Spleen (tissue), 11 donors: ENCODE measurements around the gene KMT2B. TPM values are rescaled to one million over a fixed set of nuclear protein-coding genes. Genes with fewer than 3 reads are reported as not detected.

Experiments used
- DNase-seq: peaks from one replicate; pipeline ENCODE4 v3.0.0-alpha.2; 2020
- H3K27ac ChIP-seq, 8 donors: fragments of 200-600 bp; sonication (generic) in 7 of 8; 1 replicate in 4 of 8; 2 replicates in 4 of 8; pipeline versions ENCODE4 v1.5.0 to v1.8.0; 2016 to 2021; ENCODE audit warnings: inconsistent platforms in 4 of 8, mild to moderate bottlenecking in 4 of 8, moderate library complexity in 1 of 8
- H3K27me3 ChIP-seq, 7 donors: fragments of 200-600 bp; sonication (generic) in 6 of 7; replicated peaks in 1 of 7; 1 replicate in 4 of 7; 2 replicates in 3 of 7; pipeline versions ENCODE4 v1.5.0 to v1.8.0; 2016 to 2021; ENCODE audit warnings: inconsistent platforms in 3 of 7, mild to moderate bottlenecking in 1 of 7
- H3K36me3 ChIP-seq, 6 donors: fragments of 200-600 bp; sonication (generic) in 5 of 6; 1 replicate in 4 of 6; 2 replicates in 2 of 6; pipeline versions ENCODE4 v1.5.0 to v1.8.0; 2016 to 2021; ENCODE audit warnings: inconsistent platforms in 2 of 6
- H3K4me1 ChIP-seq, 6 donors: fragments of 200-600 bp; sonication (generic) in 5 of 6; 1 replicate in 3 of 6; 2 replicates in 3 of 6; pipeline versions ENCODE4 v1.5.0 to v1.8.0; 2016 to 2021; ENCODE audit warnings: inconsistent platforms in 3 of 6
- H3K4me3 ChIP-seq, 8 donors: fragments of 200-600 bp; sonication (generic) in 7 of 8; 1 replicate in 4 of 8; 2 replicates in 4 of 8; pipeline versions ENCODE4 v1.5.0 to v1.8.0; 2016 to 2021; ENCODE audit warnings: inconsistent platforms in 4 of 8, mild to moderate bottlenecking in 4 of 8, moderate library complexity in 2 of 8
- H3K9me3 ChIP-seq, 8 donors: fragments of 200-600 bp; sonication (generic) in 7 of 8; 1 replicate in 4 of 8; 2 replicates in 4 of 8; pipeline versions ENCODE4 v1.5.0 to v1.8.0; 2016 to 2021; ENCODE audit warnings: inconsistent platforms in 4 of 8
- POLR2A ChIP-seq, 3 donors: fragments of 450-650 bp; IDR thresholded peaks; one replicate each; pipeline ENCODE4 v1.5.1; 2017; ENCODE audit warnings: antibody characterized with exemption in 3 of 3, mild to moderate bottlenecking in 1 of 3
- POLR2AphosphoS5 ChIP-seq, 3 donors: sonication (generic); formaldehyde crosslinking; IDR thresholded peaks; one replicate each; pipeline ENCODE4 v1.5.1; 2017; ENCODE audit warnings: antibody characterized with exemption in 3 of 3
- WGBS, 5 donors: extraction: QIAGEN DNeasy Blood & Tissue Kit in 3 of 5; methylation state at CpG; one replicate each; pipeline versions ENCODE4 v1.1.5 to v1.1.7; 2013 to 2018; 5-methylcytosine and 5-hydroxymethylcytosine counted together
- intact Hi-C: fragments of 100-400 bp; cut with DNase I; formaldehyde crosslinking; loops from one replicate; pipeline ENCODE4 v1.15.0; 2023; ENCODE audit warnings: low total_unique reads
- polyA plus RNA-seq, 3 donors: library from polyadenylated mRNA; stranded (reverse); fragments of 200-250 nt; gene quantifications; one replicate each; pipeline ENCODE4 v1.2.1, GENCODE V29; 2013
- total RNA-seq, 7 donors: library from RNA; depleted of rRNA in 3 of 7; stranded (reverse); fragments of >200 nt in 3 of 7; fragmentation: NEBNext Ultra II Directional in 4 of 7; extraction: Animal tissue kit (Norgen Biotek cat#: 25700) in 4 of 7; gene quantifications; one replicate each; pipeline versions ENCODE4 v1.1.0 to v1.2.1, GENCODE V29; 2016 to 2021
- TF ChIP-seq, protein P1 (sequence below), 11 experiments: fragments of 200-600 bp in 7 of 11; fragments of 450-650 bp in 4 of 11; sonication (generic) in 4 of 11; IDR thresholded peaks in 8 of 11; conservative IDR thresholded peaks in 3 of 11; 1 replicate in 7 of 11; 2 replicates in 4 of 11; pipeline versions ENCODE4 v1.4.0 to v1.8.0; 2016 to 2021; ENCODE audit warnings: antibody characterized with exemption in 11 of 11, inconsistent platforms in 4 of 11, mild to moderate bottlenecking in 1 of 11
- donor health status: healthy with polysubstance abuse.
- donor health status: DM: no; HTN: no; CAD: no; lungs with moderate emphysema.
- donor health status: DM: no; HTN: no; CAD: no.
- donor health status: Bipolar disorder and iron deficiency.
- donor health status: healthy.
- donor health status: DM: no; HTN: no; CAD: no.
- donor health status: DM: yes; HTN: yes; CAD: no.

KMT2B gene
- total and polyA plus RNA-seq, 10 donors = 17.6 to 58.2 (median 45.8) TPM

DNA sequence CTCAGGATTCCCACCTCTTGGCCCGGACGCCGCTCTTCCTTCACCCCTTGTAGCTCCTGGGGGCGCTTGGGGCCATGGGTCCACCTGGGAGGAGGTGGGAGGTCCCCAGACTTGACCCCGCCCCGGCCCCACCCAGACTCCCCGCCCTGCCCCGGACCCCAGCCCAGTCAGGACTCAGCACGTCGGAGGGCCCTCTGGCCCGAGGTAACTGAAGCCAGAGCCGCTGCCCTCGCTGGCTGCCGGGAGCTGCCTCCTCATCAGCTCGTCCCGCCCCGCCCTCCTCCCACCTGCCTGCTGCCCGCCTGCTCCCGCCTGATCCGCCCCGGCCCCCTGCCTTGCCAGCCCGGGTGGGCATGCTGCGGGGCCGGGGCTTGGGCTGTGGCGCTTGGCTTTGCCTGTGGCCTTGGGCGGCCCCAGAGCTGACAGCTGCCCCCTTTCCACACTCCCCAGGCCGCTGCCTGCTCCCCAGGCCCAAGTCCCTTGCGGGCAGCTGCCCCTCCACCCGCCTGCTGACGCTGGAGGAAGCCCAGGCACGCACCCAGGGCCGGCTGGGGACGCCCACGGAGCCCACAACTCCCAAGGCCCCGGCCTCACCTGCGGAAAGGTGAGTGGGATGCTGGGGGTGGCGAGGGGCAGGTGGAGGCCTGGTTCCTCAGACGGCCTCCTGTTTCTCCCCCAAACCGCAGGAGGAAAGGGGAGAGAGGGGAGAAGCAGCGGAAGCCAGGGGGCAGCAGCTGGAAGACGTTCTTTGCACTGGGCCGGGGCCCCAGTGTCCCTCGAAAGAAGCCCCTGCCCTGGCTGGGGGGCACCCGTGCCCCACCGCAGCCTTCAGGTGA, 66.9 kb downstream of the KMT2B start:
- no peak overlapping the region for H3K27ac ChIP-seq
- intact Hi-C loops = no loop called here
- H3K27me3 ChIP-seq = no peaks in the 10 kb centered on the region
- 80 to 93% (median 93%) methylated on average over 30 to 45 of the region's 45 CpGs for WGBS, 5 donors
- H3K4me3 ChIP-seq = no peak overlapping the region
- TF ChIP-seq, protein P1, sequence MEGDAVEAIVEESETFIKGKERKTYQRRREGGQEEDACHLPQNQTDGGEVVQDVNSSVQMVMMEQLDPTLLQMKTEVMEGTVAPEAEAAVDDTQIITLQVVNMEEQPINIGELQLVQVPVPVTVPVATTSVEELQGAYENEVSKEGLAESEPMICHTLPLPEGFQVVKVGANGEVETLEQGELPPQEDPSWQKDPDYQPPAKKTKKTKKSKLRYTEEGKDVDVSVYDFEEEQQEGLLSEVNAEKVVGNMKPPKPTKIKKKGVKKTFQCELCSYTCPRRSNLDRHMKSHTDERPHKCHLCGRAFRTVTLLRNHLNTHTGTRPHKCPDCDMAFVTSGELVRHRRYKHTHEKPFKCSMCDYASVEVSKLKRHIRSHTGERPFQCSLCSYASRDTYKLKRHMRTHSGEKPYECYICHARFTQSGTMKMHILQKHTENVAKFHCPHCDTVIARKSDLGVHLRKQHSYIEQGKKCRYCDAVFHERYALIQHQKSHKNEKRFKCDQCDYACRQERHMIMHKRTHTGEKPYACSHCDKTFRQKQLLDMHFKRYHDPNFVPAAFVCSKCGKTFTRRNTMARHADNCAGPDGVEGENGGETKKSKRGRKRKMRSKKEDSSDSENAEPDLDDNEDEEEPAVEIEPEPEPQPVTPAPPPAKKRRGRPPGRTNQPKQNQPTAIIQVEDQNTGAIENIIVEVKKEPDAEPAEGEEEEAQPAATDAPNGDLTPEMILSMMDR (IDR thresholded peaks at IDR 0.05 in 8 of 11, conservative IDR thresholded peaks at IDR 0.05 in 3 of 11) = no peak
- TF ChIP-seq POLR2A (IDR thresholded peaks at IDR 0.05) (no peak), POLR2AphosphoS5 (IDR thresholded peaks at IDR 0.05) (no peak)
- H3K9me3 ChIP-seq = no peaks in the 10 kb centered on the region
- H3K36me3 ChIP-seq = peaks cover 0 to 80% (median 28%) of the 10 kb centered on the region in 6 donors
- DNase-seq = no peak
- no peaks in the 10 kb centered on the region for H3K4me1 ChIP-seq

DNA sequence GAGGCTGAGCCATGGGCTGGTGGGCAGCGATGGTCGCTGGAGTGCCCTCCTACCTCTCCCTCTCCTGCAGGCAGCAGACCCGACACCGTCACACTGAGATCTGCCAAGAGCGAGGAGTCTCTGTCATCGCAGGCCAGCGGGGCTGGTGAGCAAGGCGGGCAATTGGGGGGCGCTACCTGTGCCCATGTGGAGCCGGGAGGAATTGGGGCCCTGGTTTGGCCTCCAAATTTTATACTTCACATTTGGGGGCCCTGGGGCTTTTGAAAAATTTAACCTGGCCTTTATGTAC, 67.5 kb downstream of the KMT2B start:
- Histone ChIP-seq H3K27ac (no peak overlapping the region), H3K4me1 (no peaks in the 10 kb centered on the region), H3K4me3 (no peak overlapping the region), H3K36me3 (peaks cover 0 to 74% (median 25%) of the 10 kb centered on the region in 6 donors), H3K9me3 (no peaks in the 10 kb centered on the region), H3K27me3 (peaks cover 0 to 3% (median 0%) of the 10 kb centered on the region in 7 donors)
- 93 to 95% (median 94%) methylated on average over 4 to 10 of the region's 10 CpGs for WGBS, 5 donors
- intact Hi-C loops = no loop called here
- TF ChIP-seq, protein P1 (IDR thresholded peaks at IDR 0.05 in 8 of 11, conservative IDR thresholded peaks at IDR 0.05 in 3 of 11) = no peak
- no peak for TF ChIP-seq POLR2AphosphoS5 (IDR thresholded peaks at IDR 0.05)
- TF ChIP-seq POLR2A (IDR thresholded peaks at IDR 0.05) = no peak
- DNase-seq = no peak

DNA sequence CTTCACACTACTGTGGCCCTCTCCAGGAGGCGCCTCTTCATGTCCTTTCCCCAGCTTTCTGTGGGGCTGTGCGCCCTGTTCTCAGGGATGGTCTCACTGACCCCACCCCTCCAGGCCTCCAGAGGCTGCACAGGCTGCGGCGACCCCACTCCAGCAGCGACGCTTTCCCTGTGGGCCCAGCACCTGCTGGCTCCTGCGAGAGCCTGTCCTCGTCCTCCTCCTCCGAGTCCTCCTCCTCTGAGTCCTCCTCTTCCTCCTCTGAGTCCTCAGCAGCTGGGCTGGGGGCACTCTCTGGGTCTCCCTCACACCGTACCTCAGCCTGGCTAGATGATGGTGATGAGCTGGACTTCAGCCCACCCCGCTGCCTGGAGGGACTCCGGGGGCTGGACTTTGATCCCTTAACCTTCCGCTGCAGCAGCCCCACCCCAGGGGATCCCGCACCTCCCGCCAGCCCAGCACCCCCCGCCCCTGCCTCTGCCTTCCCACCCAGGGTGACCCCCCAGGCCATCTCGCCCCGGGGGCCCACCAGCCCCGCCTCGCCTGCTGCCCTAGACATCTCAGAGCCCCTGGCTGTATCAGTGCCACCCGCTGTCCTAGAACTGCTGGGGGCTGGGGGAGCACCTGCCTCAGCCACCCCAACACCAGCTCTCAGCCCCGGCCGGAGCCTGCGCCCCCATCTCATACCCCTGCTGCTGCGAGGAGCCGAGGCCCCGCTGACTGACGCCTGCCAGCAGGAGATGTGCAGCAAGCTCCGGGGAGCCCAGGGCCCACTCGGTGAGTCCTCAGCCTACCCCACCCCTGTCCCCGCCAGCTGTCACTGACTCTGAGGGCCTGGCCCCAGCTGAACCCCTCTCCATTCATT, 68.7 kb downstream of the KMT2B start:
- Histone ChIP-seq H3K9me3 (no peaks in the 10 kb centered on the region), H3K4me3 (no peak overlapping the region), H3K27ac (no peak overlapping the region), H3K27me3 (peaks cover 0 to 15% (median 0%) of the 10 kb centered on the region in 7 donors), H3K36me3 (peaks cover 0 to 62% (median 14%) of the 10 kb centered on the region in 6 donors), H3K4me1 (no peaks in the 10 kb centered on the region)
- DNase-seq = no peak
- WGBS, 5 donors = 94 to 97% (median 95%) methylated on average over 26 to 31 of the region's 31 CpGs
- no peak for TF ChIP-seq POLR2A (IDR thresholded peaks at IDR 0.05)
- no peak for TF ChIP-seq POLR2AphosphoS5 (IDR thresholded peaks at IDR 0.05)
- TF ChIP-seq, protein P1 (IDR thresholded peaks at IDR 0.05 in 8 of 11, conservative IDR thresholded peaks at IDR 0.05 in 3 of 11) = no peak
- intact Hi-C loops = no loop called here
